ENCODE data around the gene ANK3. TPM values are rescaled to one million over a fixed set of nuclear protein-coding genes. Genes with fewer than 3 reads are reported as not detected.
A peak's percentile ranks its signal among the peaks of the same experiment; 100 is the strongest.

Gene ANK3
- total RNA-seq, 1 donor from 2014 or later: 192 TPM

DNA sequence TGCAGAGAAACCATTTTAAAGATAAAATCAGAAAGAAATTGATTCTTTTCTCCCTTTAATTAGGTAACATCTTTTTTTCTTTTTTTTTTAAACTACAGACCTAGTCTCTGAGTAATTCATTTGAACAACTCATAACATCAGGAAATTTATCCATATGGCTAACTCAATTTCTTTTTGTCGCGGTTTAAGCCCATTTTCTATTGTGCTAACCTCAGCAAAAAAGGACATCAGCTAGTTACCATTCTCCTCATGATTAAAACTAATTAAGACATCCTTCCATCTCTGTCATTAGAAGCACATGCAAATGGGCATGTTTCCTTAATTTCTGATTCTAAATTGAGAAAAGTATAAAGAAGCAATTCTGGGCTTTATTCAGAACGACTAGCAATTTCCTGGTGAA lies 57.8 kb downstream of the ANK3 start:
- intact Hi-C loops (cut with DNase I): no loop called here
- DNase-seq (no peak), ATAC-seq (ENCODE audit: poor library complexity) (no peak)

DNA sequence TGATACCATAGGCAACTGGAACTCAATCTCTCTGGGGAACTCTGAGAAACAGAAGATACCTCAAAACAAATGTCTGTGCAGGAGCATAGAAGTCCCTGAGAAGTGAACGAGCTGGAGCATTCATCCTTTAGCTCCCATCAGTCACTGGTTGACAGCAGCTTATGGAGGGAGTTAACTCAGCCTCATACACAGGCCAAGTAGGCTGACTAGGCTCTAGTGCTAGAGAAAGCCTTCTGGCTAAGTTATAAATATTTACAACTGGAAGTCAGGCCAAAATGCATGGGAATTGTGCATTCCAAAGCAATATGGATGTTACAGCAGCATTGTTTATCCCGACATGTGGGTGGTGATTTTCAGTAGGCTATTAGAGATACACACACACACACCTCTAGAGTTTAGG lies 66.5 kb downstream of the ANK3 start:
- ATAC-seq (ENCODE audit: poor library complexity) (no peak), DNase-seq (no peak)
- intact Hi-C loops (cut with DNase I): no loop called here

DNA sequence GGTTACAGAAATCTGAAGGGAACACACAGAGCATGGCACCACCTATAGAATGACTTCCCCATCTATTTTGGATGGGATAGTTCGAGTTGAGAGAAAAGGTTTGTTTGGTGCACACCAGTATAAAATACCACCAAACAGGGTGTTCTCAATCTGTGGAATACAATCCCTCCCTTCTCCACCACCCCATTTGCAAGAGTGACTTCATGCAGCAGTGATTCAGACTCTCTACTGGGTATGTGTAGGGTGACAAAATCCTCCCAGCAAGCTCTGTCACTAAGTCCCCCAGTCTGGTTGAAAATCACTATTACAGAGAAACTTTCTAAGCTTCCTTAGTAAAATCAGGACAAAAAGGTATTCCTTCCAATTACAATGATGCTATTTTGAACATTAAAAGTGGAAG lies 69.0 kb downstream of the ANK3 start:
- no peak for DNase-seq
- no peak for ATAC-seq (ENCODE audit: poor library complexity)
- intact Hi-C loops (cut with DNase I): no loop called here

DNA sequence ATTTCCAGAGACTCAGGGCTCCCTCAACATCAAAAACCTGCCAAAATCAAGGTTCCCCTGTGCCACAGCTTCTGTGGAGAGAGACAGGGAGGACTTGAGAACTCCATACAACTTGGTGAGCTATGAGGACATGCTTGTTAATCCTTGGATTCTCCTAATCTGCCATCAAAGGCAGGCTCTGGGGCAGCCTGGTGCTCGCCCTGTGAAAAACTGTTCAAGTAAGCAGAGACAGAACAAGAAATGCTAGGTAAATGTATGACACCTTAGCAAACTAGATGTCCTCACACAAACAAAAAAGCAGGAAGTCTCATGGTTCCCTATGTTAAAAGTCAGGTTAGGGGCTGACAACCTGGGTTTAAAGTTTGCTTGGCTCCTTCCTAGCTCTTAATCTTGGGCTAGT lies 73.6 kb downstream of the ANK3 start:
- intact Hi-C loops (cut with DNase I): no loop called here
- no peak for ATAC-seq (ENCODE audit: poor library complexity)
- DNase-seq: no peak

DNA sequence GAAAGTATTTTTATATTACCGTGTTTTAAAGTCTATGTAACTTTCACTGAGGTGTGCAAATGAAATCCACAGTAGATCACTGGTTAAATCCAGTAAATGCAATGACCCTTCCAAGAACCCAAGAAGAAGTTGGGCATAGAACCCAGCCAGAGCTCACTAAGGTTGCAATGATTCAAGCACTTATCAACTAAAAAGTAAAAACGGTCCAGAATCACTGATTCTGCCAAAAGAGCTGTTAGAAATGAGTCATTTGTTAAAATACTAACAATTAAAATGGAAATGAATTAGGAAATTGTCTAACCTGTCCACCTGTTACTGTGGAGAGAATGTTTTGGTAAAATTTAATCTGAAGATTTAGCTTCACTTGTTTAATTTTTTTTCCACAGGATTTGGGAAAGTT lies 74.4 kb downstream of the ANK3 start:
- no peak for ATAC-seq (ENCODE audit: poor library complexity)
- intact Hi-C loops (cut with DNase I): no loop called here
- DNase-seq: no peak

DNA sequence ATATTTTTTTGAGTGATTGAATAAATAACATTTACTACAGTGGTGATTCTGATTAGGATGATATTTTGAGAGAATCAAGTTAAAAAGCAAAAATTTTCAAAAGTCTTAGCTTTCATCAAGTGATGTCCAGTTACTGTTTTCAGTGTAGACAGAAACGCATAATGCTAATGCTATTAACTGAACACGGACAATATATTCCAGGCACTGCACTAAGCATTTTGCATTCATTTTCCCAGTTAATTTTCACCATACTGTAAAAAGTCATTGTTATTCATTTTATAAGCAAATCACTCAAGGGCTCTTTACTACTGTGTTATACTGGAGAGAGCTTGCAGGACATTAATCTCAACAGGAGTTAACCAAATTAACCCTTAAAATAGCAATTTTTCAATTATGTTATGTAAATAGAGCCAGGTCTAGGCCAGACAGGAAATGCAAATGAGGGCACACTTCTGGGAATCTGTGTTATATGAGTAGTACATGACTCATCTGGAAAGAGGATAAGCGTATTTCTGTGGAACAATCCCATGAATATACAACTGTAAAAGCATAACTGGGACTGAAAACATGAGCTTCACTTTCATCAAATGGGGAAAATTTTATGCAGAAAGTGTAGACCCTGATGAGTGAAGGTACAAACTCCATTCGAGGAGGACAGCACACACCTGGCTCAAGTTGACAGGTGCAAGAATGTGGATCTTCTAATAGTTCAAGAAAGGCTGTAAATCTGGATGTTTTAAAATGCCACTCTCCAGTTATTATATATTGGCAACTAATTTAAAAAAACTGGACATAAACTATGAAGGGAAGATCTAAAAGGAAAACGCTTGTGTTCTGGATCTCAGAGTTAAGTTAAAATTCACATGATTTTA lies 75.4 kb downstream of the ANK3 start:
- no peak for DNase-seq
- intact Hi-C loops (cut with DNase I): no loop called here
- ATAC-seq (ENCODE audit: poor library complexity): no peak

DNA sequence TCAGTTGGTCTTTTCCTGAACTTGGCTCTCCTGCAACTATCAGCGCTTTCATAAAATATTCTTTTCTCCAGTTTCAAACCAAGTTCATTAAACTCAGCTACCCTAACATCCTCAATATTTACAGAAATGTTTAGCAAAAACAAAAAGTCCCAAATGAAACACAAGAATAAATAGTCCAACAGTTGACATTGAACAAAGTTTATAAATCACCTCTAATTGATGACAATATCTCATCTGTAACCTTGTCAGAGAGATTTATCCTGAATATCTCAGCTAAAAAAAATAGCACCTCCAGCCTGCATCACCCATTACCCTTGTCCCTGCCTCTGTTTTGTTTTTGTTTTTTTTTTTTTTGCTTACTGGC lies 76.1 kb downstream of the ANK3 start:
- no peak for ATAC-seq (ENCODE audit: poor library complexity)
- intact Hi-C loops (cut with DNase I): no loop called here
- DNase-seq: no peak

DNA sequence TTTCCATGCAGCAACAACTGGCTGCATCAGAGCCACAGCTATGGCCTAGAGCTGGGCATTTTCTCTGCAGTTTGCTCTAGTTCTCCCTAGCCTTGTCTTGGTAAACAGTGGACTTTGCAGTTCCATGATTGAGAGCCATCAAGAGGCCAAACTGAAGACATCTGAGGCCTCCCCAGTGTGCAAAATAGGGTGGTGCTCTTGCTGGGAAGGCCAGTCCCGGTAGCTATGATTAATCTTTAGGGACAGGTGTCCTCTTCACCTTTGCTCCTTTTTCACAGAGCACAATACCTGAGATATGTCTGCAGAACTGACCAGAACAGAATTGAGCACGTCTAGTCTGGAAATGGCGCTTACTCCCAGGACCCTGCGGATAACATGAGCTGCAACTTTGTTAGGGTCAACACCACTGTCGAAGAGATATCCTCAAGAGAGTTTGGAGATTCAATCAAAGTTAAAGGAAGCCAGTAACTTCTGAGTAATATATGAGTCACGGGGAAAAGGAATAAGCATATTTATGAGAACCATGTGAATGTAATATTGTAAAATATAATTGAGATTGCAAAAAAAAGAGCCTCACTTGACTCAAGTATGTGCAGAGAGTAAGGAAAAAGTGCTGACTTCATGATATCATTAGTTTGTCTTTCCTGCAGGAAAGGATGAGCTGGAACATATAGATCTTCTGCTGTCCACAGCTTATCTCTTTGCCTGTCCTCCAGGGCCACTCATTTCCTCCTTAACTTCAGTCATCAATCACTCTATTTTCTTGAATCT lies 76.7 kb downstream of the ANK3 start:
- DNase-seq: no peak
- intact Hi-C loops (cut with DNase I): no loop called here
- no peak for ATAC-seq (ENCODE audit: poor library complexity)

DNA sequence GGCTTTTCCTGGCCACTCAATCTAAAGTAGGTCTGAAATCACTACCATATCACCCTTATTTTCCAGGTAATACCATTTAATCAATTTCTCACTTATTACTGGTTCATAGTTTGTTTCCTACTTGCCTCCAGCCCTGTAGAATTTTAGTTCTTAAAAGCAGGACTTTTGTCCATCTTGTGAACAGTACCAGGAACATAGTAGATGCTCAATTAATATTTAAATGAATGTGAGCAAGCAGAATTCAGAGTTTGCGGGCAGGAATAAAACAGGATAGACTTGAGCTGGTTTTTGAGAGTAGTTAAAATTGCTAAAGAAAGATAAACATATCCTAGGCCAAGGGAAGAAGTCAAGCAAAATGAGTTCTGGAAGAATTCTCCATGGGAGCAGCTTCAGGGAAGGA lies 77.9 kb downstream of the ANK3 start:
- ATAC-seq (ENCODE audit: poor library complexity): no peak
- intact Hi-C loops (cut with DNase I): no loop called here
- no peak for DNase-seq

DNA sequence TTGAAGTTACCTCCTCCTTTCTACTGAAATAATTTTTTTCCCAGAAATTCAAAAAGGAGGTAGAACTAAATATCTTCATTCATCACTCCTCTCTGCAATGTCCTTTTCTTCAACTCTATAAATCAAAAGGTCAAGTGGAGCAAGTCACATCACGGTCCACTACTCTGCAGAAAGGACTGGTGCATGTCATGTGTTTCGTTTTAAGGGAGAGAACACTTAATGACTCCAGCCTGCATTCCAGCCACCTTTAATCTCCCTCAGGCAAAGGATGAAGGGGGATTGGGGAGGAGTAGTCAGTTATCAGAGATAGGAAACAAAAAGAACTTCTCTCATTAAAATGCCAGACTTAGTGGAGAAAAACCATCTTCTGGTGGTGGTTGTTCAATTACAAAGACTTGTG lies 78.9 kb downstream of the ANK3 start:
- intact Hi-C loops (cut with DNase I): no loop called here
- ATAC-seq (ENCODE audit: poor library complexity): peak; percentile 55
- no peak for DNase-seq

DNA sequence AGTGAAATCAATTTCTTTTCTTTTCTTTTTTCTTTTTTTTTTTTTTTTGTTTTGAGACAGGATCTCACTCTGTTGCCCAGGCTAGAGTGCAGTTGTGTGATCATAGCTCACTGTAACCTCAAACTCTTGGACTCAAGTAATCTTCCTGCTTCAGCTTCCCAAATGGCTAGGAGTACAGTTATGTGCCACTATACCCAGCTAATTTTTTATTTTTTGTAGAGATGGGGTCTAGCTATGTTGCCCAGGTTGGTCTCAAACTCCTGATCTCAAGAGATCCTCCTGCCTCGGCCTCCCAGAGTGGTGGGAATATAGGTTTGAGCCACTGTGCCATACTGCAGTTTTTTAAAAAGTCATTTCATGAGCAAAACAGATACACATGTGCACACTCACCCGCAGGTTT lies 79.8 kb downstream of the ANK3 start:
- DNase-seq: no peak
- no peak for ATAC-seq (ENCODE audit: poor library complexity)
- intact Hi-C loops (cut with DNase I): no loop called here

DNA sequence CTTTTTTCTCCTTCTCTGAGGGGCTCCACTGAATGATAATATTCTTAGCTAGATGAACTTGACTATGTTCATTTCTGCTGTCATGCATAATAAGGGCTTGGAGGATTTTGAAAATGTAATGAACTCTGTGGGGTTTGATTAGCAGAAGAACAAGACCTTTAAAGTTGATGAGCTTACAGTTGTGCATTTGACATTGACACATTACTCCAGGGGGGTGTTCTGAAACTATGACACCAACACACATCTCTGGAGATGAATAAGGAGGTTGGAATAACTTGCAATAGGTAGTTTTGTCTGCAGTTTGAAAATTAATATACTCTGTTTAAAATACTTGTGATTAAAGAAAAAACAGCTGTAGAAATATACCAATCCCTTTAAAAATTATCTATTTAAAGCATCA lies 80.3 kb downstream of the ANK3 start:
- intact Hi-C loops (cut with DNase I): no loop called here
- DNase-seq (no peak), ATAC-seq (ENCODE audit: poor library complexity) (no peak)

DNA sequence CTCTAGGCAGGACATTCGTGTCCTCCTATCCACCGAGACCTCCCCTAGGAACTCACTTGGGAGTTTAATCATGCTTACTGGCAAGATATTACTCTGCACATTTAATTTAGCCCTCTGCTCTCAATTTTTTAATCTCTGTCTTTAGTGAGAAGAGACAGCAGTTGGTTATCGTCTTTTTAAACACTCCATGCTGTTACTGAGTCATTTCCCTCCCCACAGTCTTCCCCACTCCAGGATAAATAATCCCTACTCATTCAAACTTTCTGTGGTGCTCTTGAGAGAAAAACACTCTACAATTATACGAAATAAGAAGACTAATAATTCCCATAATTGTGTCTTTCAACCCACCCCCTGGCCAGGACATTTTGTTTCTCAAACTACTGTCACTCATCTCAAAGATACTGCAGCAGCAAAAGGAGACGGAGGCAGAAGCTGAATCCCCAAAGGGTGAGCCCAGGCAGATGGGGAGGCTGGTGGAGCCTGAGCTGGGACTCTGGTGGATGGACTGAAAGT lies 84.2 kb downstream of the ANK3 start:
- intact Hi-C loops (cut with DNase I): no loop called here
- ATAC-seq (ENCODE audit: poor library complexity) (peak; percentile 7), DNase-seq (no peak)

DNA sequence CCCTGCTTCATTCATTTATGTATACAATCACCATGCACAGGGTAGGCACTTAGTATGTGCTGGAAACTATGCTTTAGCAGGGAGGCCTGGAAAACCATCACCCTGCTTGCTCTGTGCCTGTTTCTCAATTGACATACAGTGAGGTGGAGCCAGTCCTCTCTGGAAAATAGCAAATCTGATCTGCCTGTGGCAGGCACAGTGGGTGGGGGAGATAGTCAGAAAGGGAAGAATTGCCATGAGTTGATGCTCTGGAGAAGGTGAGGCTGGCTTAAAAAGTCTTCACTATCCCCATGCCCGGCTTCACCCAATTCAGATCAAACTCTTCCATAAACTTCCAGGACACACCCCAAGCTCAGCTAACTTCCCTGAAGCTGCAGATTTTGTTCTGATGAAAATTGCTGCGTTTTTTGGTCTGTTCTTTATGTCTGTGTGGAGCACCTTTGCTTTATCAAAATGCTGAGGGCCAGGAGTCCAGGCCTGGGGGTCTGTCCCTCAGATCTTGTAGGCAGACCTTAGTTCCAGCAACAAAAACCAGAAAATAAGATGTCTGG lies 84.8 kb downstream of the ANK3 start:
- DNase-seq (no peak), ATAC-seq (ENCODE audit: poor library complexity) (no peak)
- intact Hi-C loops (cut with DNase I): no loop called here

DNA sequence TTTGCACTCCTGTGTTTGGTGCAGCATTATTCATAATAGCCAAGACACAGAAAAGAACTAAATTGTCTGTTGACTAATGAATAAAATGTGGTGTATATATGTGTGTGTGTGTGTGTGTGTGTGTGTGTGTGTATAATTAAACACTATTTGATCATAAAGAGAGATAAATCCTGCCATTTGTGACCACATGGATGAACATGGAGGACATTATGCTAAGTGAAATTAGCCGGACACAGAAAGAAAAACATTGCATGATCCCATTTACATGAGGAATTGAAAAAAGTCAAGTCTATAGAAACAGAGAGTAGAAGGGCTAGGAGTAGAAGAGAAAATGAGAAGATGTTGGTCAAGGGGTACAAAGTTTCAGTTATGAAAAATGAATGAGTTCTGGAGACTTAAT lies 85.9 kb downstream of the ANK3 start:
- intact Hi-C loops (cut with DNase I): no loop called here
- DNase-seq: no peak
- no peak for ATAC-seq (ENCODE audit: poor library complexity)

DNA sequence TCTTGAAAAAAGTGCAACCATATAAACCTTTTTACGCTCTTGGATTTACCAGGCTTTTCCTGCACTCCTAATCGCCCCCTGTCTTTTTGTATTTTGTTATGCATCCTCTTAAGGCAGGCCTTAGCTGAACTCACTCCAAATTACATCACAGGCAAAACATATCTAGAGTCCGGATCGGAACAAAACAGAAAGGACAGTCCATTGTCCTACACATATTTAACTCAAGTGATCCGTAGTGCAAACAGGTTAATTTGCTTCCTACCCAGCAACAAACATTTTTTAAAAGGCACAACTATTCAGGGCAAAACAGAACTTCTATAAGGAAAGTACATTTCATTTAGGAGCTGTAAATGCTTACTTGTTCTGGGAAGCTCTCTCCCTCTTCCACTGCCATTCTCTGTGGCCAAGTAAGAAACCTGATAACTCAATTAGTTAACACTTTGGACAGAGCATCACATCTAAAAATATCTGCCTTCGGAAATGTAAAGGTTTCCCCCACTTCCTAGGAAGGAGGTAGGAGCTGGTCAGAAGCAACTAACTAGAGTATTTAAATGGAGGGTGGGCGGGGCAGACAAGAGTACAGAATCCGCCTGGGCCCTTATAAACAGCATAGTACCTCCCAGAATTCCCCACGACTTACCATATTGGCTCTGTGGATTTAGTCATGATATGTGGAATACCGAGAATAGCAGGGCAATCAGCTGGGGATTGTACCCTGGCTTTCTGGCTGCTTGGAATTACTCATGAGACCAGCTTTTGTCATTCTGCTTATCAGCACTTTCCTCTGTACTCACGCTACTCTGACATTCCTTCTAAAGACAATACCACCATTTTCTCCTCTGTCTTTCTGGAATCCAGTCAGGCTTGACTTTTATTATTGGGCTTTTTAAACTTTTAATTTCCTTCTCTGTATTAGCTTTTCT lies 89.5 kb downstream of the ANK3 start:
- intact Hi-C loops (cut with DNase I): no loop called here
- DNase-seq (no peak), ATAC-seq (ENCODE audit: poor library complexity) (peak; percentile 84)

DNA sequence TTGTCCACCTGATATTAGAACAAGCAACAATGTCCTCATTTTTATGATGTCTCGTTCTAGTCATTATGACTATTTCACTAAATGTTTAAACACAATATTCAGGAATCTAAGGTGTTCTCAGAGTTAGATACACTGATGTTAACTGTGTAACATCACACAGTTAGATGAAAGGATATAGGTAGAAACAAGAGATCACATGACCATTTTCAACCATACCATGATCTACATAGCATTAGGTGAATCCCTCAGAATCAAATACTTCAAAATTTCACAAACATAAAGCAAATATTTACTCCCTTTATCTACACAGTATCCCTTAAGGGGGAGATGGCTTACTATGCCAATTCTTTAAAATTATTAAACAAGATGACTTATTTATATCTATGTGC lies 90.3 kb downstream of the ANK3 start:
- DNase-seq (no peak), ATAC-seq (ENCODE audit: poor library complexity) (no peak)
- intact Hi-C loops (cut with DNase I): no loop called here

DNA sequence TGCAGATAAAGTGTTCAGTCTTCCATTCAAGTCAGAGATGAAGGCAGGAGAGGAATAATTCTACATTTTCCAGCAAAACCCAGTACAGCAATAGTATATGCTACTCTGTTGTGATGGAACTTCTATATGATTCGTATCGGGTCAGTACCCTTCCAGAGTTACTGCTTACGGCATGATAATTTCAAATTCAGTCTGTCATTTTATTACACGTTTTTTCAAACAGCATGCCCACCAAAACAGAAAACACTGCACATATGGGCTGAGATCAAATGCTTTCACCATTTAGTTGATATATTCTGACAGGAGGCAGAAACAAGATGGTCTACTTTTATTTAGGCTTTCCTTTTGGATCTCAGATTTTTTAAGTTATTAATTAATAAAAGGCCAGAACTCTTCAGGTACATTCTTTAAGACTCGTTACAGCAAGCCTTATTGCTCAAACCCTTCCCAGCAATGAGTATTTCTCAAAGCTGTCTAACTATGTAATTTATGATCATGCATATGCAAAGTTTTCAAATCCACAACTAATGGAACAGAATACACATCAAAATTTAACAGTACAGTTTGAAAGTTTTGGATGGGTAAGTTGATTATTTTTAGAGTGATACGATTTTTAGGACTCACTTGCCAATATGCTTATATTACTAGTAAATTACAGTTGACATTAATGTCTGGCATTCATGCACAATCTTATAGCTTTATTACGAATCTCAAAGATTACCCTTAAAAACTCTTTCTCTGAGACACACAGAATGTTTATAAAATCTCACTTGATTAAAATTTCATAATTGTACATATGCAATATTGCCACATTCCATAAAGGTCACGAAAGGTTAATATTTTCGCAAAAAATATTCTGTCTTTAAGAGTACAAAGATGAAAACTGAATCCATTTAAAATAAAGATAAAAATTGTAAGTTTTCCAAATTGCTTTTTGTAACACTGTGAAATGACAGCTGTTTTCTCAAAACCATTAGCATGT lies 91.0 kb downstream of the ANK3 start:
- ATAC-seq (ENCODE audit: poor library complexity) (no peak), DNase-seq (no peak)
- intact Hi-C loops (cut with DNase I): no loop called here

Measured in Right ventricle myocardium superior (tissue), 1 donor.